Thymus (tissue), 11 donors: ENCODE measurements around the gene IQGAP3. TPM values are rescaled to one million over a fixed set of nuclear protein-coding genes. Genes with fewer than 3 reads are reported as not detected.

ENCODE experiments used
- DNase-seq, 9 donors: peaks; one replicate each; pipeline ENCODE4 v3.0.0-alpha.2; 2013; ENCODE audit warnings: low spot score in 9 of 9, low read depth in 6 of 9, missing footprints in 1 of 9
- H3K27ac ChIP-seq, 2 donors: one replicate each; pipeline ENCODE4 v1.5.1; 2013; ENCODE audit warnings: control low read depth in 1 of 2, low read depth in 1 of 2, low read length in 1 of 2, mild to moderate bottlenecking in 1 of 2, moderate library complexity in 1 of 2
- H3K27me3 ChIP-seq, 2 donors: one replicate each; pipeline ENCODE4 v1.5.1; 2013; ENCODE audit warnings: low read length in 1 of 2; ENCODE audit not compliant: control insufficient read depth in 2 of 2, insufficient read depth in 1 of 2
- H3K36me3 ChIP-seq, 2 donors: one replicate each; pipeline ENCODE4 v1.5.1; 2013; ENCODE audit warnings: low read length in 1 of 2, mild to moderate bottlenecking in 1 of 2, moderate library complexity in 1 of 2; ENCODE audit not compliant: control insufficient read depth in 2 of 2, insufficient read depth in 2 of 2
- H3K4me1 ChIP-seq, 2 donors: one replicate each; pipeline ENCODE4 v1.5.1; 2013; ENCODE audit warnings: low read length in 2 of 2; ENCODE audit not compliant: control insufficient read depth in 2 of 2, insufficient read depth in 2 of 2
- H3K4me3 ChIP-seq, 2 donors: one replicate each; pipeline ENCODE4 v1.5.1; 2013; ENCODE audit warnings: low read length in 2 of 2, control low read depth in 1 of 2, mild to moderate bottlenecking in 1 of 2
- H3K9me3 ChIP-seq, 2 donors: one replicate each; pipeline ENCODE4 v1.5.1; 2013; ENCODE audit warnings: low read length in 1 of 2, mild to moderate bottlenecking in 1 of 2; ENCODE audit not compliant: control insufficient read depth in 2 of 2, insufficient read depth in 1 of 2
- WGBS: extraction: QIAGEN DNeasy Blood & Tissue Kit; methylation state at CpG from one replicate; pipeline ENCODE4 v1.1.7; 2013; 5-methylcytosine and 5-hydroxymethylcytosine counted together
- polyA plus RNA-seq: library from polyadenylated mRNA; stranded (reverse); fragments of 200-250 nt; gene quantifications from one replicate; pipeline ENCODE4 v1.2.3, GENCODE V29; 2013
- total RNA-seq: library from RNA; stranded (reverse); fragments of 120-200 nt; gene quantifications from one replicate; pipeline ENCODE4 v1.2.4, GENCODE V29; 2013
- donor health status: healthy.

IQGAP3 gene
- total and polyA plus RNA-seq, 2 donors: 1.0 to 2.5 TPM

GRCh38 chr1:156571261-156571852, 1.0 kb downstream of the IQGAP3 start:
- Histone ChIP-seq H3K9me3 (no peaks in the 10 kb centered on the region), H3K4me3 (peak overlapping the region; percentile 43 to 65), H3K36me3 (no peaks in the 10 kb centered on the region), H3K27ac (no peak overlapping the region), H3K27me3 (peaks cover 0 to 12% of the 10 kb centered on the region in 2 donors), H3K4me1 (peaks cover 10 to 16% of the 10 kb centered on the region in 2 donors)
- 48% methylated on average over 4 of the region's 4 CpGs for WGBS
- DNase-seq: no peak

GRCh38 chr1:156566436-156566835, 5.9 kb downstream of the IQGAP3 start:
- 98% methylated on average over 4 of the region's 4 CpGs for WGBS
- no peaks in the 10 kb centered on the region for H3K27me3 ChIP-seq
- no peaks in the 10 kb centered on the region for H3K9me3 ChIP-seq
- peaks cover 2% of the 10 kb centered on the region in 2 donors for H3K4me1 ChIP-seq
- DNase-seq: no peak
- H3K27ac ChIP-seq: no peak overlapping the region
- no peak overlapping the region for H3K4me3 ChIP-seq
- peaks cover 3% of the 10 kb centered on the region in 2 donors for H3K36me3 ChIP-seq

GRCh38 chr1:156565519-156565918, 6.8 kb downstream of the IQGAP3 start:
- no peak overlapping the region for H3K4me3 ChIP-seq
- no peaks in the 10 kb centered on the region for H3K27me3 ChIP-seq
- H3K4me1 ChIP-seq: no peaks in the 10 kb centered on the region
- H3K36me3 ChIP-seq: peaks cover 4 to 7% of the 10 kb centered on the region in 2 donors
- no peaks in the 10 kb centered on the region for H3K9me3 ChIP-seq
- no peak overlapping the region for H3K27ac ChIP-seq
- no peak for DNase-seq
- 99% methylated on average over 2 of the region's 2 CpGs for whole genome bisulfite sequencing

- H3K4me3 ChIP-seq: no peak overlapping the region
- DNase-seq: no peak
- no peaks in the 10 kb centered on the region for H3K27me3 ChIP-seq
- H3K27ac ChIP-seq: no peak overlapping the region
- 80% methylated on average over 5 of the region's 5 CpGs for WGBS
- H3K9me3 ChIP-seq: no peaks in the 10 kb centered on the region
- H3K36me3 ChIP-seq: peaks cover 15 to 21% of the 10 kb centered on the region in 2 donors
- H3K4me1 ChIP-seq: no peaks in the 10 kb centered on the region
Measured at GRCh38 chr1:156560585-156561163, 11.7 kb downstream of the IQGAP3 start.

GRCh38 chr1:156559797-156560385, 12.5 kb downstream of the IQGAP3 start:
- H3K9me3 ChIP-seq: no peaks in the 10 kb centered on the region
- no peak overlapping the region for H3K27ac ChIP-seq
- H3K4me3 ChIP-seq: no peak overlapping the region
- DNase-seq: no peak
- H3K27me3 ChIP-seq: no peaks in the 10 kb centered on the region
- peaks cover 17 to 22% of the 10 kb centered on the region in 2 donors for H3K36me3 ChIP-seq
- H3K4me1 ChIP-seq: no peaks in the 10 kb centered on the region
- WGBS: 85% methylated on average over 5 of the region's 5 CpGs

- WGBS: 97% methylated on average over 7 of the region's 8 CpGs
Measured at GRCh38 chr1:156559086-156559796, 13.1 kb downstream of the IQGAP3 start.

GRCh38 chr1:156556354-156556753, 16.0 kb downstream of the IQGAP3 start:
- DNase-seq: no peak
- 85% methylated on average over 9 of the region's 9 CpGs for WGBS
- Histone ChIP-seq H3K9me3 (no peaks in the 10 kb centered on the region), H3K4me3 (no peak overlapping the region), H3K27ac (no peak overlapping the region), H3K27me3 (no peaks in the 10 kb centered on the region), H3K4me1 (peaks cover 0 to 2% of the 10 kb centered on the region in 2 donors), H3K36me3 (peaks cover 14 to 18% of the 10 kb centered on the region in 2 donors)

More at GRCh38 chr1:156559086-156559796, 13.1 kb downstream of the IQGAP3 start:
- H3K27ac ChIP-seq: no peak overlapping the region
- H3K9me3 ChIP-seq: no peaks in the 10 kb centered on the region
- H3K27me3 ChIP-seq: no peaks in the 10 kb centered on the region
- peaks cover 17 to 22% of the 10 kb centered on the region in 2 donors for H3K36me3 ChIP-seq
- no peak overlapping the region for H3K4me3 ChIP-seq
- no peaks in the 10 kb centered on the region for H3K4me1 ChIP-seq
- no peak for DNase-seq

- Histone ChIP-seq H3K4me3 (no peak overlapping the region), H3K27me3 (no peaks in the 10 kb centered on the region), H3K9me3 (no peaks in the 10 kb centered on the region), H3K36me3 (peaks cover 14 to 15% of the 10 kb centered on the region in 2 donors), H3K27ac (no peak overlapping the region), H3K4me1 (peaks cover 0 to 2% of the 10 kb centered on the region in 2 donors)
- 95% methylated on average over 2 of the region's 2 CpGs for WGBS
- DNase-seq: no peak
Measured at GRCh38 chr1:156555715-156556114, 16.6 kb downstream of the IQGAP3 start.

GRCh38 chr1:156554971-156555370, 17.4 kb downstream of the IQGAP3 start:
- 84% methylated on average over 8 of the region's 8 CpGs for WGBS
- Histone ChIP-seq H3K9me3 (no peaks in the 10 kb centered on the region), H3K27ac (no peak overlapping the region)

More at GRCh38 chr1:156554971-156555370, 17.4 kb downstream of the IQGAP3 start:
- Histone ChIP-seq H3K27me3 (no peaks in the 10 kb centered on the region), H3K4me3 (no peak overlapping the region), H3K36me3 (peaks cover 13 to 15% of the 10 kb centered on the region in 2 donors), H3K4me1 (peaks cover 0 to 2% of the 10 kb centered on the region in 2 donors)
- no peak for DNase-seq
